ENCODE results near the gene DNAJC30.
"Not testable (repeated sequence)": the region's sequence is repeated elsewhere in the genome, so short reads cannot be mapped to it uniquely, and the experiment has no call there.

Gene DNAJC30

DNA sequence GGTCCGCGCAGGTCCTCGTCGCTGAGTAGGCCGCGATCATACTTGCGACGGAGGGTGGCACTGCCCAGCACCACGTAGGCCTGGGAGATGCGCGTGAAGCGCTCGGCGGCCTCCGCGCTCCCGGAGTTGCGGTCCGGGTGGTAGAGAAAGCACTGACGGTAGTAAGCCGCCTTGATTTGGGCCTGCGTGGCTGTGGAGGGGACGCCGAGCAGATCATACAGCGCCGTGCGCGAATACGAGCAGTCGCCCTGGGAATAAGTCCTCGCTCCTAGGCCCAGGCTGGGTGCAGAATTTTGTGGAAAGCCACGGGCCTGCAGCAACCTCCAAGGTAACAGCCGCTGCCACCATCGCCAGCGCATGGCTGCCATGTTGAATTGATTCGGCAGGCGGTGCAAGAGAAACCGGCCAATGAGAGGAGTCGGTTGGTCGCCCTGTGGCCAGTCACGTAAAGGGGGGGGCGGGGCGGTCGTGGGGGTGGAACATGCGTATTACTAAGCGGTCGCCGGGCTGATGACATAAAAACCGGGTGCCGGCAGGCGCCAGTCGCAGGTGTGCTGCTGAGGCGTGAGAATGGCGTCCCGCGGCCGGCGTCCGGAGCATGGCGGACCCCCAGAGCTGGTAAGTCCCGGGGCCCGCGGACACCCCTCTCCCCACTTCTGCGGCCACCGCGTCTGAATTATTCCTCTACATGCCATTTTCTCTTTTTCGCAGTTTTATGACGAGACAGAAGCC lies at the start of gene DNAJC30, which contains the start of gene BUD23:
TSS of gene DNAJC30 (minus strand) at position 398 of the 732 bp plus-strand sequence. CDS start at position 368, 30 bp downstream.
TSS of gene BUD23 (plus strand) at position 542 of the 732 bp plus-strand sequence. CDS start at position 571, 29 bp downstream.
- in situ Hi-C loops (cut with MboI; ENCODE audit: low sequenced_read_pairs), result no loop called here

GRCh38 chr7:73732397-73732796 lies 49.1 kb upstream of the DNAJC30 start:
- in situ Hi-C loops (cut with MboI; ENCODE audit: low sequenced_read_pairs), result no loop called here

DNA sequence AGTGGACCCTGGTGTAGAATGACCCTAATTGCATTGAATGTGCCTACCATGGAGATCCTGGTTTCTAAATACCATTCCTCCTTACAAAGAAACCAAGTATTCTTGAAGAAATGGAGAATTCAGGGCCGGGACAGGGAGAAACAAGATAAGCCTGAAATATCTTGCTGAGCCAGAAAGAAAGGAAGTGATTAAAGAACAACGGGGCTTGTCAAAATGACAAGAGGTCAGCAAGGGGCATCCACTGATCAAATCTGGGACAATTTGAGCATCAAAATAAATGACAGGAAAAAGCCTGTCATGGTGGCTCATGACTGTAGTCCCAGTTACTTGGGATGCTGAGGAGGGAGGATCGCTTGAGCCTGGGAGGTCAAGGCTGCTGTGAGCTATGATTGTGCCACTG lies 47.2 kb upstream of the DNAJC30 start:
- in situ Hi-C loops (cut with MboI; ENCODE audit: low sequenced_read_pairs), result no loop called here

- in situ Hi-C loops (cut with MboI; ENCODE audit: low sequenced_read_pairs), result no loop called here
These were observed 45.3 kb upstream of the DNAJC30 start for GRCh38 chr7:73728551-73728950.

GRCh38 chr7:73727952-73728351 lies 44.7 kb upstream of the DNAJC30 start:
- in situ Hi-C loops (cut with MboI; ENCODE audit: low sequenced_read_pairs), result no loop called here

DNA sequence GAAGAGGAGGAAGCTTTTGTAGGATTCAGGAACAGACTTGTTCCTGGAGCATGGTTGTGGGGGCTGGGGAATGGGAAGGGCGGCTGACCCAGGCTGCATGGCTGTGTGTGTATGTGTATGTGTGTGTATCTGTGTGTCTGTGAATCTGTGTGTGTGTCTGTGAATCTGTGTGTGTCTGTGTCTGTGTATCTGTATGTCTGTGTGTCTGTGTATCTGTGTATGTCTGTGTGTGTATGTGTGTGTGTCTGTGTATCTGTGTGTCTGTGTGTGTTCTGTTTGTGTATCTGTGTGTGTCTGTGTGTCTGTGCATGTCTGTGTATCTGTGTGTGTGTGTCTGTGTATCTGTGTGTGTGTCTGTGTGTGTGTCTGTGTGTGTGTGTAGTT lies 42.8 kb upstream of the DNAJC30 start:
- in situ Hi-C loops (cut with MboI; ENCODE audit: low sequenced_read_pairs), result no loop called here

- in situ Hi-C loops (cut with MboI; ENCODE audit: low sequenced_read_pairs), result no loop called here
These were observed 40.6 kb upstream of the DNAJC30 start for GRCh38 chr7:73723813-73724212.

- in situ Hi-C loops (cut with MboI; ENCODE audit: low sequenced_read_pairs), result no loop called here
These were observed 39.5 kb upstream of the DNAJC30 start for GRCh38 chr7:73722785-73723184.

DNA sequence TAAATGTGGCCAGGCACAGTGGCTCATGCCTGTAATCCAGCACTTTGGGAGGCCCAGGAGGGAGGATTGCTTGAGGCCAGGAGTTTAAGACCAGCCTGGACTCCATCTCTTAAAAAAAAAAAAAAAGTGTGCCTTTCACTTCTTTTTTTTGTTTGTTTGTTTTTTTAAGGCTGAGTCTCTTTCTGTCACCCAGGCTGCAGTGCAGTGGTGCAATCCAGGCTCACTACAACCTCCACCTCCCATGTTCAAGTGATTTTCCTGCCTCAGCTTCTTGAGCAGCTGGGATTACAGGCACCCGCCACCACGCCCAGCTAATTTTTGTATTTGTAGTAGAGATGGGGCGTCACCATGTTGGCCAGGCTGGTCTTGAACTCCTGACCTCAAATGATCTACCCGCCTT lies 38.9 kb upstream of the DNAJC30 start:
- in situ Hi-C loops (cut with MboI; ENCODE audit: low sequenced_read_pairs), result not testable (repeated sequence)

GRCh38 chr7:73721377-73721817 lies 38.1 kb upstream of the DNAJC30 start:
- in situ Hi-C loops (cut with MboI; ENCODE audit: low sequenced_read_pairs), result no loop called here

DNA sequence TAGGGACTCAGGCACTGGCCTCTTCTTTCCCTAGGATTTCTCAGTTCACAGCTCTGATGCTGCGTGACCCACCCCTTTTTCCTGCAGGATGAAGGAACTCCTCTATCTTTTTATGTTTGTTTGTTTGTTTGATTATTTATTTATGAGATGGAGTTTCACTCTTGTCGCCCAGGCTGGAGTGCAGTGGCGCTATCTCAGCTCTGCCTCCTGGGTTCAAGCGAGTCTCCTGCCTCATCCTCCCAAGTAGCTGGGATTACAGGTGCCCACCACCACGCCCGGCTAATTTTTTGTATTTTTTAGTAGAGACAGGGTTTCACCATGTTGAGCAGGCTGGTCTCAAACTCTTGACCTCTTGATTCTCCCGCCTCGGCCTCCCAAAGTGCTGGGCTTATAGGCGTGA lies 37.2 kb upstream of the DNAJC30 start:
- in situ Hi-C loops (cut with MboI; ENCODE audit: low sequenced_read_pairs), result not testable (repeated sequence)

DNA sequence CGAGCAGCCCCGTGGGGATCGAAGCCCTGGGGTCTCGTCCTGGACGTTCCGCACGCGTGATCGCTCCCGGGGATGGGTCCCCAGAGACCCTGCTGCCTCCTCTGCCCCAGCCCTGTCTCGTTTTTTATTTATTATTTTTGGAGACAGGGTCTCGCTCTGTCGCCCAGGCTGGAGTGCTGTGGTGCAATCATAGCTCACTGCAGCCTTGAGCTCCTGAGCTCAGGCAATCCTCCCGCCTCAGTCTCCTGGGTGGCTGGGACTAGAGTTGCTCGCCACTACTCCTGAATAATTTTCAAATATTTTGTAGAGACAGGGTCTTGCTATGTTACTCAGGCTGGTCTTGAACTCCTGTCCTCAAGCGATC lies 36.5 kb upstream of the DNAJC30 start:
- in situ Hi-C loops (cut with MboI; ENCODE audit: low sequenced_read_pairs), result loop anchor here (10.0 kb wide), 1 partner anchor 115 kb away; no protein-coding TSS in a partner anchor

- in situ Hi-C loops (cut with MboI; ENCODE audit: low sequenced_read_pairs), result loop anchor here (10.0 kb wide), 1 partner anchor 114 kb away; no protein-coding TSS in a partner anchor
These were observed 35.9 kb upstream of the DNAJC30 start, which contains the start of gene STX1A for GRCh38 chr7:73718905-73719805. STX1A (minus strand) TSS chr7:73719669; CDS start chr7:73719631, 38 bp downstream.

- in situ Hi-C loops (cut with MboI; ENCODE audit: low sequenced_read_pairs), result loop anchor here (10.0 kb wide), 1 partner anchor 114 kb away; no protein-coding TSS in a partner anchor
These were observed 35.2 kb upstream of the DNAJC30 start for GRCh38 chr7:73718438-73718881.

DNA sequence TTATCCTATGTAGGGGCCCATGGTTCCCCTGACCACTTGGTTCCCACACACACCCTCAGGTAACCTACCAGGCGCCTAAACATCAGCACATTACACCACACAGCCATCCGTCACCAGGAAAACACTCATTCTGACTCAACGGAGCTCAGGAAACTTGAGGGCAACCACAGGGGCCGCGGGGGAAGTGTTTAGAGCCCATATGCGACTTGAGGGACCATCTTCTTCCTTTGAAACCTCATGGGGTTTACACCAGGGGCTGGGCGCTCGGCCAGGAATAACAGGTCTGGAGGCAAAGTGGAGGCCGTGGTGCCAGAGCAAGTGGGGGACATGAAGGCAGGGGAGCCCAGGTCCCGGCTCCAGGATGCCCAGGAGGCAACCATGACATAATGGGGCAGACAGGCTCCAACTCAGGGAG lies 34.7 kb upstream of the DNAJC30 start:
- in situ Hi-C loops (cut with MboI; ENCODE audit: low sequenced_read_pairs), result loop anchor here (10.0 kb wide), 1 partner anchor 113 kb away; no protein-coding TSS in a partner anchor

GRCh38 chr7:73717025-73717807 lies 34.0 kb upstream of the DNAJC30 start:
- in situ Hi-C loops (cut with MboI; ENCODE audit: low sequenced_read_pairs), result loop anchor here (10.0 kb wide), 1 partner anchor 112 kb away; no protein-coding TSS in a partner anchor

- in situ Hi-C loops (cut with MboI; ENCODE audit: low sequenced_read_pairs), result loop anchor here (10.0 kb wide), 1 partner anchor 112 kb away; no protein-coding TSS in a partner anchor
These were observed 33.2 kb upstream of the DNAJC30 start for GRCh38 chr7:73716318-73716890.

GRCh38 chr7:73715648-73716317 lies 32.5 kb upstream of the DNAJC30 start:
- in situ Hi-C loops (cut with MboI; ENCODE audit: low sequenced_read_pairs), result loop anchor here (10.0 kb wide), 1 partner anchor 111 kb away; no protein-coding TSS in a partner anchor

GRCh38 chr7:73713319-73713718 lies 30.1 kb upstream of the DNAJC30 start:
- in situ Hi-C loops (cut with MboI; ENCODE audit: low sequenced_read_pairs), result loop anchor here (10.0 kb wide), 1 partner anchor 109 kb away; no protein-coding TSS in a partner anchor

Measured in HL-60/S4 treated with retinoic acid at 250 ng/mL for 4 days and 3 days (cell line).